Fibroblast of the conjunctiva (primary cell): ENCODE data around the gene BTBD9.

Experiments used
- DNase-seq: peaks from one replicate; pipeline ENCODE4 v3.0.0-alpha.2; 2010; ENCODE audit warnings: low read depth

The BTBD9 gene

GRCh38 chr6:38174806-38175495 lies 464.8 kb downstream of the BTBD9 start:
- no peak for DNase-seq

- no peak for DNase-seq
Measured at GRCh38 chr6:38174315-38174714, 465.4 kb downstream of the BTBD9 start.

GRCh38 chr6:38173909-38174308 lies 465.8 kb downstream of the BTBD9 start:
- DNase-seq, result no peak

GRCh38 chr6:38172739-38173410 lies 466.9 kb downstream of the BTBD9 start:
- no peak for DNase-seq

GRCh38 chr6:38171997-38172738 lies 467.6 kb downstream of the BTBD9 start:
- DNase-seq, result no peak

- DNase-seq, result no peak
Measured at GRCh38 chr6:38170666-38171355, 468.9 kb downstream of the BTBD9 start.

- DNase-seq, result no peak
Measured at GRCh38 chr6:38169977-38170526, 469.7 kb downstream of the BTBD9 start.

GRCh38 chr6:38169221-38169976 lies 470.3 kb downstream of the BTBD9 start:
- no peak for DNase-seq

- DNase-seq, result no peak
Measured at GRCh38 chr6:38168699-38169098, 471.0 kb downstream of the BTBD9 start.

- DNase-seq, result no peak
Measured at GRCh38 chr6:38168126-38168525, 471.6 kb downstream of the BTBD9 start.

- no peak for DNase-seq
Measured at GRCh38 chr6:38167598-38167997, 472.1 kb downstream of the BTBD9 start.

- no peak for DNase-seq
Measured at GRCh38 chr6:38166411-38167240, 473.1 kb downstream of the BTBD9 start.

GRCh38 chr6:38164671-38165108 lies 475.0 kb downstream of the BTBD9 start:
- DNase-seq, result no peak

- DNase-seq, result no peak
Measured at GRCh38 chr6:38164131-38164481, 475.6 kb downstream of the BTBD9 start.

- no peak for DNase-seq
Measured at GRCh38 chr6:38163186-38164130, 476.3 kb downstream of the BTBD9 start.

- no peak for DNase-seq
Measured at GRCh38 chr6:38162493-38163185, 477.1 kb downstream of the BTBD9 start.

- no peak for DNase-seq
Measured at GRCh38 chr6:38161754-38162492, 477.8 kb downstream of the BTBD9 start.

GRCh38 chr6:38161331-38161730 lies 478.4 kb downstream of the BTBD9 start:
- DNase-seq, result no peak
